D721Med (cell line): ENCODE results near the gene LRRC49.

ENCODE experiments used
- DNase-seq: peaks from one replicate; pipeline ENCODE4 v3.0.0; 2011; ENCODE audit warnings: low spot score; ENCODE audit not compliant: insufficient read length
- FAIRE-seq: peaks from 2 replicates; lab custom pipeline; 2011; peaks lifted over from hg19 to GRCh38; lab: Jason Lieb, UNC
- TF ChIP-seq, protein P1 (sequence below): IDR thresholded peaks from 2 replicates; pipeline ENCODE4 v1.5.1; 2012; ENCODE audit warnings: mild to moderate bottlenecking, control low read depth; ENCODE audit not compliant: insufficient read depth; ENCODE audit errors: missing control alignments

LRRC49 gene

DNA sequence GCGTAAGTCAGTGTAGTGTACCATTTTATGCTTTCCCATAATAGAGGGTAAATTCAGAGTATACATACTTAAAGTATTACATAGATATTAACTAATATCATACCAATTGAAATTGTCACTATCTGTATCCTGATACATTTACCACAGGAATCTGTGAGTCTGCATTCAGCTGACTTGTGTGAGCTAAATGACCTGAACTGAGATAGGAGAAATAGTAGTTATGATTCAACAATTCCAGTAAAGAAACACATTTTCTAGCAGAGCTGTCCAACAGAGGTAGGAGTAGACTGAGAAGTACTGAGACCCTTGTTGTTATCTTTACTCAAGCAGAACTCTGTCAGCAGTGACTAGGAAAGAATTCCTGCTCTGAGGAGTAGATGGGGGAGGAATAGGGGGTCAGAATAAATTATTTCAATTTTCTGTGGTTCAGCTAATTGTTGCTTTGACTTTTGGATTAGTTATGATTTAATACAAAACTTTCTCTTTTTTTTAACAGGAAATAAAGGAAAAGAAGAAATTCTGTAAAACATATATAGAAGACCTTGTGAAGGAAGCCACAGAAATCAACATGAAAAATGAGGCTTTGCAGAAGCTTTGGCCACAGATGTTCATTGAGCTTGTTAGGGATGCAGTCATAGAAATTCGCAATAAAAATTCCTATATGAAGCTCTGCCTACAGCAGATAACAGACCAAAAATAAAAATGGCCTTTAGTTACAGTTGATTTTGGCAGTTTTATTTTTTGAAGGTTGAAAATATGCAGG lies 156.5 kb downstream of the LRRC49 start:
- TF ChIP-seq, protein P1, sequence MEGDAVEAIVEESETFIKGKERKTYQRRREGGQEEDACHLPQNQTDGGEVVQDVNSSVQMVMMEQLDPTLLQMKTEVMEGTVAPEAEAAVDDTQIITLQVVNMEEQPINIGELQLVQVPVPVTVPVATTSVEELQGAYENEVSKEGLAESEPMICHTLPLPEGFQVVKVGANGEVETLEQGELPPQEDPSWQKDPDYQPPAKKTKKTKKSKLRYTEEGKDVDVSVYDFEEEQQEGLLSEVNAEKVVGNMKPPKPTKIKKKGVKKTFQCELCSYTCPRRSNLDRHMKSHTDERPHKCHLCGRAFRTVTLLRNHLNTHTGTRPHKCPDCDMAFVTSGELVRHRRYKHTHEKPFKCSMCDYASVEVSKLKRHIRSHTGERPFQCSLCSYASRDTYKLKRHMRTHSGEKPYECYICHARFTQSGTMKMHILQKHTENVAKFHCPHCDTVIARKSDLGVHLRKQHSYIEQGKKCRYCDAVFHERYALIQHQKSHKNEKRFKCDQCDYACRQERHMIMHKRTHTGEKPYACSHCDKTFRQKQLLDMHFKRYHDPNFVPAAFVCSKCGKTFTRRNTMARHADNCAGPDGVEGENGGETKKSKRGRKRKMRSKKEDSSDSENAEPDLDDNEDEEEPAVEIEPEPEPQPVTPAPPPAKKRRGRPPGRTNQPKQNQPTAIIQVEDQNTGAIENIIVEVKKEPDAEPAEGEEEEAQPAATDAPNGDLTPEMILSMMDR: no peak
- DNase-seq (no peak), FAIRE-seq (no peak)

DNA sequence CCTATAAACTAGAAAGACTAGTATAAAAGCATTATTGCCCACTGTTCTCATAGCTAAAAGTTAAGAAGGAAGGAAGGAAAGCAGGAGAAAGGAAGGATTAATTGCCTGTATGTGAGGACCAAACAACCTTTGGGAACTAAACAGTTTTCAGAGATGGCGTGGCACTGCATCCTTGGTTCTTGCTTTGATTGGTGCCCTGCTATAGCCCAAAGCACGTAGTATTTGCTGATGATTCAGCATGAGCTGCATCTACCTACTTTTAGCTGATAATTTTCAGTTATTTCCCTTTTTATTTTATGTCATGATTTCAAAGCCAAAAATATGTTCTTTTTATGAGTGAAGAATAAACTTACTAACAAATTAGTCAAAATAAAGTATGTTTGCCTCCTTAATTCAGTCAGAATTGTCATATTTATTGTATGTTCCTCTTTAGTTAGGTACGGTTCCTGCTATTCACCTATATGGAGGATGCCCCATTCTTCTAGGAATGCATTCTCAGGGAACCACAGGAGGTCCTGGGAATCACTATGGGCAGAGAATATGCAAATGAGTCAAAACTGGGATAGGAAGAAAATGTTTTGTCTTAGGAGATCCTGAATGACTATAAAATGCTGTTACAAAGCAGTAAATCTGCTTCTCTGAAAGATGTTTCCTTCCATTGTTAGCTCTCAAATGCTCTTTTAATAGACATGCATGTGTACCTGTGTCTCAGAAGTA lies 157.2 kb downstream of the LRRC49 start:
- FAIRE-seq: no peak
- no peak for DNase-seq
- TF ChIP-seq, protein P1: no peak

DNA sequence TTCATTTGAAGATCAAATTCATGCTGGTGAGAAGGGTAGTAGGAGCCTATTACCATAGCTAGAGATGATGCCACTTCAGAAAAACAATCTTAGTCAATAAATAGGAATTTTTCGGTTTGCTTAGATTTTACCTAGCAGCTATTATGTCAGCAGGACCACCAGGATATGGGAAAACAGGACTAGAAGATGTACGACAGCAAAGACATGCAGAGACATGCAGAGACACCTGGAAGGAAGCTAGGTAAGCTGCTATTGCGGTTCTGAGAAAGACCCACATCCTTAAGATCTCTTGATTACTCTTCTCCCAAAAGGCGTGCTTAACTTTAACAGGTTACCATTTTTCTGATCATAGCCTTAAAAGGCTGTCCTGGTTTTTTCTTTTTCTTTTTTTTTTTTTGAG lies 157.8 kb downstream of the LRRC49 start:
- FAIRE-seq: no peak
- DNase-seq: no peak
- TF ChIP-seq, protein P1: no peak

DNA sequence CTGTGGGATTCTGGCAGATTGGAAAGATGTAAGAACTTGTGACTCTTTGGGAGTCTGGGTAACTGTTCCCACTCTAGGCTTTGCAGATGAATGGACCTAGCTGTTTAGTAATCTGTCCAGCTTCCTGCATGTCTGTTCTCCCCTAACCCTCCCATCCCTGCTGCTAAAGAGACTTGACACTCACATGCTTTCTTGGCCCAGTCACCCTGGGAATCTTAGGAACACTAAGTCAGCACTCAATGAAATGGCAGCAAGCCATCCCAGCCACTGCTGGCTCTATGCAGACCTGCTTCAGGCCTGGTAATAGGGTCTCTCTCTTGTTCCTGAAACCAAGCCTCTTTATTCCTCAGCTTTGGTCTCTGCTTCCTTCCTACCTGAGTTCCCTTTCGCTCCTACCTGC lies 158.9 kb downstream of the LRRC49 start:
- FAIRE-seq (no peak), DNase-seq (no peak)
- TF ChIP-seq, protein P1: no peak

DNA sequence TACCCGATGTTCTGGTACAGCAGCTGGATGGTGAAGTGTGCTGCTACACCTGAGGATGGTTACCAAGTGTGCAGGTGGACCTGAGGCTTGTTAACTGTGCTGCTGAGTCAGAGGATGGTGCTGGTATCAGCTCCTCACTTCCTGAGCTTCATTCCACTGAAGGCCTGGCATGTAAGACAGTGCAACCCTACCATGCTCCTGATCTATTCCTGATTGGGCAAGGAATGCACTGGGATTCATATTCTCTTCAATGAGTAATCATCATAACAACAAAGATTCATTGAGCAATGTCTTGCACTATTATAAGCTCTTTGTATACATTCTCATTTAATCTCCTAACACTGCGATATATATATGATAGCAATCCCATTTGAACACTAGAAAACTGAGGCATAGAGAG lies 159.7 kb downstream of the LRRC49 start:
- TF ChIP-seq, protein P1: no peak
- DNase-seq: no peak
- no peak for FAIRE-seq

DNA sequence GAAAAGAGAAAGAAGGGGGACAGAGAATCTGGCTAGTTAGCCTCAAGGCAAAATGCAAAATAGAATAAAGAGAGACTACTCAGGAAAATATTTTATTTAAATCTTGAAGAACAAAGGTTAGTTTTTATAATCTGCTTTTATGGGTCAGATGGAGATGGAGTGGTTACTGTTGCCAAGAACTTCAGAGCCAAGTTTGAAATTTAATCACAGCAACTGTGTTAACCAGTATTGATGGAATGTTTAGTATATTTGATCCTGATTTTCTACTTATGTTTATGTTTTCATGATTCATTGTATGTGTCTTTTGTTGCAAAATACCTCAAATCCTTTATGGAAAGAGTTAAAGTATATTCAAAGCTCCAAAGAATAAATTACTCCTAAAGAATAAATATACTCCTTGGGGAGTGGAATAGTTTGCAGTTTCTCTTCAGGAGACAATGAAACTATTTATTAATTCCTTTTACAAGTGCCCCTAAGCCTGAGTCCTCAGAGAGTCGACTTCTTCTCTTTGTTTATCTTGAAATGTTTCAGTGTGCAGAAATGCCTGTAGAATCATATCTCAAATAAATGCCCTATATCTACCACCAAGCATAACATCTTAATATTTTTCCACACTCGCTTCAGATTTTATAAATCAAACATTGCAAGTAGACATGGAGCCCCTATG lies 161.8 kb downstream of the LRRC49 start:
- FAIRE-seq: no peak
- DNase-seq: no peak
- TF ChIP-seq, protein P1: no peak
